H1 (cell line): Measurements from ENCODE around the gene ARRDC2. TPM values are rescaled to one million over a fixed set of nuclear protein-coding genes. Genes with fewer than 3 reads are reported as not detected.

ENCODE experiments used
- CTCF ChIA-PET: fragments of 300-600 bp; sonication (Branson Sonifier 250); formaldehyde crosslinking; loops from one replicate; lab custom pipeline; 2021; ENCODE audit not compliant: partially characterized antibody; lab: Charles Lee
- POLR2A ChIA-PET: fragments of 300-600 bp; sonication (Branson Sonifier 250); formaldehyde crosslinking; loops from one replicate; lab custom pipeline; 2021; ENCODE audit warnings: inconsistent platforms; ENCODE audit not compliant: partially characterized antibody; lab: Charles Lee
- DNase-seq, 2 experiments: peaks; one replicate each; pipeline versions ENCODE4 v3.0.0 to v3.0.0-alpha.2; 2010 to 2022; ENCODE audit warnings: low spot score in 2 of 2, low read depth in 1 of 2, mixed read lengths in 1 of 2
- FAIRE-seq: peaks from 2 replicates; lab custom pipeline; 2011; peaks lifted over from hg19 to GRCh38; lab: Jason Lieb, UNC
- H2AFZ ChIP-seq: 2 replicates; pipeline ENCODE4 v1.8.1; 2012; ENCODE audit warnings: low read length, inconsistent platforms
- H2AK5ac ChIP-seq: 2 replicates; pipeline ENCODE4 v1.6.1; 2013; ENCODE audit warnings: low read depth, low read length
- H2BK120ac ChIP-seq: replicated peaks from 2 replicates; pipeline ENCODE3; 2013; ENCODE audit warnings: low read depth, low read length, inconsistent platforms
- H2BK12ac ChIP-seq: 2 replicates; pipeline ENCODE4 v1.6.1; 2013; ENCODE audit warnings: low read depth, low read length
- H2BK15ac ChIP-seq: 2 replicates; pipeline ENCODE4 v1.6.1; 2013; ENCODE audit warnings: low read length
- H2BK20ac ChIP-seq: 2 replicates; pipeline ENCODE4 v1.6.1; 2013; ENCODE audit warnings: low read length
- H2BK5ac ChIP-seq: 2 replicates; pipeline ENCODE4 v1.6.1; 2013; ENCODE audit warnings: low read depth, low read length
- H3K14ac ChIP-seq: 2 replicates; pipeline ENCODE4 v1.6.1; 2013; ENCODE audit warnings: inconsistent platforms; ENCODE audit not compliant: insufficient read length
- H3K18ac ChIP-seq: 2 replicates; pipeline ENCODE4 v1.6.1; 2013; ENCODE audit warnings: low read length; ENCODE audit errors: extremely low read depth
- H3K23ac ChIP-seq: 2 replicates; pipeline ENCODE4 v1.6.1; 2013; ENCODE audit warnings: inconsistent platforms; ENCODE audit not compliant: insufficient read length
- H3K23me2 ChIP-seq: 2 replicates; pipeline ENCODE4 v1.6.1; 2013; ENCODE audit warnings: low read depth, low read length
- H3K27ac ChIP-seq: 2 replicates; pipeline ENCODE4 v1.6.1; 2011; ENCODE audit warnings: low read depth, low read length, inconsistent platforms
- H3K27me3 ChIP-seq, 4 experiments: replicated peaks in 1 of 4; 1 replicate in 1 of 4; 2 replicates in 3 of 4; pipeline versions ENCODE4 v1.6.1 to v1.8.1; 2011 to 2013; ENCODE audit warnings: low read length in 3 of 4, mild to moderate bottlenecking in 3 of 4, inconsistent platforms in 2 of 4, mixed read lengths in 2 of 4, moderate library complexity in 1 of 4; ENCODE audit not compliant: control insufficient read depth in 3 of 4, insufficient read depth in 3 of 4; ENCODE audit errors: extremely low read depth in 1 of 4
- H3K36me3 ChIP-seq, 4 experiments: 2 replicates each; pipeline versions ENCODE4 v1.6.1 to v1.8.1; 2011 to 2013; ENCODE audit warnings: mild to moderate bottlenecking in 4 of 4, low read length in 3 of 4, moderate library complexity in 2 of 4, control low read depth in 1 of 4, inconsistent platforms in 1 of 4; ENCODE audit not compliant: insufficient read depth in 4 of 4, control insufficient read depth in 2 of 4
- H3K4ac ChIP-seq: replicated peaks from 2 replicates; pipeline ENCODE3; 2013; ENCODE audit warnings: low read length, low read depth, mixed read lengths, inconsistent platforms; ENCODE audit not compliant: insufficient read length
- H3K4me1 ChIP-seq, 4 experiments: replicated peaks in 1 of 4; 1 replicate in 1 of 4; 2 replicates in 3 of 4; pipeline versions ENCODE4 v1.6.1 to v1.8.1; 2011 to 2013; ENCODE audit warnings: low read length in 3 of 4, inconsistent platforms in 2 of 4, mixed read lengths in 1 of 4; ENCODE audit not compliant: insufficient read depth in 4 of 4, control insufficient read depth in 3 of 4
- H3K4me2 ChIP-seq, 2 experiments: 2 replicates each; pipeline versions ENCODE4 v1.6.1 to v1.8.1; 2011 to 2013; ENCODE audit warnings: low read depth in 2 of 2, low read length in 2 of 2, control low read depth in 1 of 2, inconsistent platforms in 1 of 2, mild to moderate bottlenecking in 1 of 2; ENCODE audit not compliant: insufficient read depth in 1 of 2
- H3K4me3 ChIP-seq, 4 experiments: fragments of 200-600, 300-600 bp in 1 of 4; sonication (generic), shearing (Covaris generic), sonication (Bioruptor Twin) in 1 of 4; 2 replicates each; pipeline versions ENCODE4 v1.5.1 to v1.8.1; 2011 to 2016; ENCODE audit warnings: low read length in 4 of 4, low read depth in 3 of 4, control low read depth in 2 of 4, inconsistent platforms in 2 of 4, mild to moderate bottlenecking in 2 of 4, mixed read lengths in 1 of 4, moderate library complexity in 1 of 4; ENCODE audit not compliant: insufficient read depth in 2 of 4; ENCODE audit errors: extremely low read depth in 1 of 4
- H3K56ac ChIP-seq: replicated peaks from 2 replicates; pipeline ENCODE3; 2013; ENCODE audit warnings: low read depth, mild to moderate bottlenecking, mixed read lengths, low read length, inconsistent platforms; ENCODE audit not compliant: insufficient read length
- H3K79me1 ChIP-seq: 2 replicates; pipeline ENCODE4 v1.6.1; 2013; ENCODE audit warnings: low read depth, low read length, control low read depth
- H3K79me2 ChIP-seq, 2 experiments: 2 replicates each; pipeline versions ENCODE4 v1.6.1 to v1.8.1; 2012 to 2013; ENCODE audit warnings: low read length in 2 of 2, mild to moderate bottlenecking in 2 of 2, inconsistent platforms in 1 of 2; ENCODE audit not compliant: insufficient read depth in 2 of 2, control insufficient read depth in 1 of 2
- H3K9ac ChIP-seq, 4 experiments: replicated peaks in 1 of 4; 1 replicate in 1 of 4; 2 replicates in 3 of 4; pipeline versions ENCODE4 v1.6.1 to v1.8.1; 2011 to 2013; ENCODE audit warnings: low read depth in 3 of 4, low read length in 3 of 4, control low read depth in 2 of 4, mild to moderate bottlenecking in 2 of 4, moderate library complexity in 2 of 4, inconsistent platforms in 1 of 4; ENCODE audit errors: extremely low read depth in 1 of 4
- H3K9me3 ChIP-seq, 2 experiments: 2 replicates each; pipeline versions ENCODE4 v1.6.1 to v1.8.1; 2012 to 2013; ENCODE audit warnings: mild to moderate bottlenecking in 2 of 2, moderate library complexity in 2 of 2, control low read depth in 1 of 2, inconsistent platforms in 1 of 2, low read depth in 1 of 2, low read length in 1 of 2, mixed read lengths in 1 of 2; ENCODE audit not compliant: insufficient read depth in 2 of 2
- H4K20me1 ChIP-seq, 2 experiments: replicated peaks in 1 of 2; 2 replicates each; pipeline versions ENCODE3 to v1.8.1; 2011 to 2013; ENCODE audit warnings: inconsistent platforms in 2 of 2, low read length in 2 of 2, mild to moderate bottlenecking in 1 of 2; ENCODE audit not compliant: insufficient read depth in 2 of 2, control insufficient read depth in 1 of 2
- H4K5ac ChIP-seq: 2 replicates; pipeline ENCODE4 v1.6.1; 2013; ENCODE audit warnings: low read length, low read depth, mixed read lengths, inconsistent platforms; ENCODE audit not compliant: insufficient read length
- H4K8ac ChIP-seq: 2 replicates; pipeline ENCODE4 v1.8.0; 2013; ENCODE audit warnings: mild to moderate bottlenecking, moderate library complexity, low read length, inconsistent platforms; ENCODE audit not compliant: insufficient read depth; ENCODE audit errors: extremely low read depth
- H4K91ac ChIP-seq: replicated peaks from 2 replicates; pipeline ENCODE3; 2013; ENCODE audit warnings: low read length, mixed read lengths, inconsistent platforms; ENCODE audit not compliant: insufficient read length
- BRCA1 ChIP-seq: IDR thresholded peaks from 2 replicates; pipeline ENCODE4 v1.6.1; 2012; ENCODE audit warnings: low read depth, low read length, improper control_type of control experiment
- CEBPB ChIP-seq: IDR thresholded peaks from 2 replicates; pipeline ENCODE4 v1.6.1; 2012; ENCODE audit warnings: low read depth, low read length
- CHD1 ChIP-seq: IDR thresholded peaks from 2 replicates; pipeline ENCODE4 v1.6.1; 2012; ENCODE audit warnings: low read depth, low read length, improper control_type of control experiment
- KDM5A ChIP-seq: fragments of 200-600 bp; IDR thresholded peaks from 2 replicates; pipeline ENCODE4 v1.7.1; 2012; ENCODE audit warnings: mild to moderate bottlenecking, low read length, inconsistent platforms, mixed read lengths
- PHF8 ChIP-seq: fragments of 200-600 bp; sonication (generic); conservative IDR thresholded peaks from 2 replicates; pipeline ENCODE4 v1.7.1; 2012; ENCODE audit warnings: low read depth, mild to moderate bottlenecking, inconsistent platforms, low read length, moderate library complexity
- RAD21 ChIP-seq, 2 experiments: IDR thresholded peaks in 1 of 2; conservative IDR thresholded peaks in 1 of 2; 2 replicates each; pipeline ENCODE4 v1.6.1; 2011; ENCODE audit warnings: low read depth in 2 of 2, low read length in 2 of 2, improper control_type of control experiment in 1 of 2, inconsistent platforms in 1 of 2, mild to moderate bottlenecking in 1 of 2, moderate library complexity in 1 of 2
- RXRA ChIP-seq: IDR thresholded peaks from 2 replicates; pipeline ENCODE4 v1.6.1; 2011; ENCODE audit warnings: low read depth, mild to moderate bottlenecking, low read length, moderate library complexity; ENCODE audit not compliant: insufficient read depth
- WGBS, 2 experiments: shearing (Covaris generic) in 1 of 2; methylation state at CpG; one replicate each; pipeline versions ENCODE4 v1.1.6 to v1.1.7; 2013 to 2015; ENCODE audit warnings: low lambda C conversion rate in 2 of 2, mixed read lengths in 2 of 2, inconsistent platforms in 1 of 2, low coverage in 1 of 2, missing lambda C conversion rate in 1 of 2; ENCODE audit not compliant: insufficient replicate concordance in 2 of 2, insufficient coverage in 1 of 2, insufficient read length in 1 of 2; ENCODE audit errors: extremely low coverage in 1 of 2, missing lambda C conversion rate in 1 of 2; 5-methylcytosine and 5-hydroxymethylcytosine counted together
- polyA plus RNA-seq, 7 experiments: library from polyadenylated mRNA; depleted of rRNA in 3 of 7; stranded (reverse) in 5 of 7; unstranded in 2 of 7; fragments of >200 nt in 5 of 7; fragments of 200-250 nt in 2 of 7; gene quantifications; 1 replicate in 5 of 7; 2 replicates in 1 of 7; 4 replicates in 1 of 7; pipeline versions ENCODE4 v1.2.1 to v1.2.3, GENCODE V29; 2011 to 2013; ENCODE audit warnings: missing spikeins in 2 of 7, mixed read lengths in 2 of 7
- total RNA-seq: library from RNA; stranded (reverse); fragmentation: NEBNext Ultra II Directional; extraction: Animal tissue kit (Norgen Biotek cat#: 25700); gene quantifications from 2 replicates; pipeline ENCODE4 v1.2.1, GENCODE V29; 2021

Gene ARRDC2
- total and polyA plus RNA-seq, 2 of the 8 experiments (the other 6 are each of a cell fraction or from before 2014, with no cell fraction given): 5.4 to 6.9 TPM

GRCh38 chr19:17989425-17990094 is 18.4 kb upstream of the ARRDC2 start:
- Histone ChIP-seq H3K4me2 (no peak overlapping the region), H4K91ac (no peak overlapping the region), H3K27me3 (no peaks in the 10 kb centered on the region), H3K23me2 (no peaks in the 10 kb centered on the region), H2BK20ac (no peak overlapping the region), H3K4ac (no peak overlapping the region), H3K18ac (no peak overlapping the region), H3K79me2 (no peaks in the 10 kb centered on the region), H3K27ac (no peak overlapping the region), H2BK15ac (no peak overlapping the region), H2AK5ac (no peak overlapping the region), H3K9me3 (no peaks in the 10 kb centered on the region), H2BK5ac (no peak overlapping the region), H3K4me1 (no peaks in the 10 kb centered on the region), H4K20me1 (no peaks in the 10 kb centered on the region), H3K36me3 (peaks cover 0 to 10% (median 0%) of the 10 kb centered on the region in 4 experiments; a peak in 2 of 8 replicates), H3K56ac (no peak overlapping the region), H3K9ac (no peak overlapping the region), H4K8ac (no peak overlapping the region), H3K23ac (no peak overlapping the region), H2BK12ac (no peak overlapping the region), H2BK120ac (no peak overlapping the region), H3K79me1 (no peaks in the 10 kb centered on the region; the same call in 1 of the 2 replicates), H4K5ac (no peak overlapping the region), H2AFZ (no peak overlapping the region), H3K4me3 (no peak overlapping the region), H3K14ac (no peak overlapping the region)
- ChIA-PET CTCF (interaction anchor here (1.1 kb wide), 1 partner anchor 52 kb away, joined by 4 read pairs; no protein-coding TSS in a partner anchor), POLR2A (interaction anchor here (1.3 kb wide), 1 partner anchor 126 kb away, joined by 3 read pairs; no protein-coding TSS in a partner anchor)
- WGBS, 2 experiments: 93% methylated on average over 16 of the region's 16 CpGs; no CpG with 5 or more reads in 1 of the 2 experiments
- FAIRE-seq: no peak
- no peak for DNase-seq
- TF ChIP-seq KDM5A: no peak
- TF ChIP-seq CHD1: no peak
- TF ChIP-seq RAD21 (IDR thresholded peaks at IDR 0.05 in 1 of 2, conservative IDR thresholded peaks at IDR 0.05 in 1 of 2; ENCODE audit: low read depth in 2 of 2, low read length in 2 of 2): no peak
- no peak for TF ChIP-seq RXRA
- no peak for TF ChIP-seq BRCA1
- no peak for TF ChIP-seq PHF8
- no peak for TF ChIP-seq CEBPB
